Breast epithelium (tissue), 4 donors: ENCODE results near the gene FMN1. TPM values are rescaled to one million over a fixed set of nuclear protein-coding genes. Genes with fewer than 3 reads are reported as not detected.

ENCODE experiments used
- DNase-seq, 2 donors: peaks; one replicate each; pipeline ENCODE4 v3.0.0-alpha.2; 2019; ENCODE audit warnings: low spot score in 2 of 2
- H3K27ac ChIP-seq, 2 donors: fragments of 200-600 bp; sonication (generic) in 1 of 2; one replicate each; pipeline ENCODE4 v1.5.1; 2016 to 2019; ENCODE audit warnings: mild to moderate bottlenecking in 1 of 2
- H3K27me3 ChIP-seq, 2 donors: fragments of 200-600 bp; sonication (generic) in 1 of 2; one replicate each; pipeline versions ENCODE4 v1.5.1 to v1.6.0; 2017 to 2019; ENCODE audit warnings: control low read depth in 1 of 2, mild to moderate bottlenecking in 1 of 2
- H3K36me3 ChIP-seq: fragments of 200-600 bp; one replicate; pipeline ENCODE4 v1.5.1; 2019
- H3K4me1 ChIP-seq, 2 donors: fragments of 200-600 bp; sonication (generic); one replicate each; pipeline ENCODE4 v1.5.1; 2016 to 2019; ENCODE audit warnings: control low read depth in 1 of 2
- H3K4me3 ChIP-seq, 3 donors: fragments of 200-600 bp; sonication (generic); 1 replicate in 2 of 3; 2 replicates in 1 of 3; pipeline ENCODE4 v1.5.1; 2016 to 2019; ENCODE audit warnings: mild to moderate bottlenecking in 3 of 3, moderate library complexity in 2 of 3
- H3K9me3 ChIP-seq, 2 donors: fragments of 200-600 bp; sonication (generic) in 1 of 2; one replicate each; pipeline ENCODE4 v1.5.1; 2016 to 2019; ENCODE audit warnings: control low read depth in 1 of 2
- CTCF ChIP-seq, 3 donors: fragments of 450-650 bp; IDR thresholded peaks; one replicate each; pipeline ENCODE4 v1.5.1; 2016 to 2017; ENCODE audit warnings: antibody characterized with exemption in 3 of 3, mild to moderate bottlenecking in 3 of 3, moderate library complexity in 3 of 3
- POLR2A ChIP-seq: fragments of 450-650 bp; IDR thresholded peaks from one replicate; pipeline ENCODE4 v1.6.1; 2016; ENCODE audit warnings: antibody characterized with exemption, mild to moderate bottlenecking, moderate library complexity
- POLR2AphosphoS5 ChIP-seq, 3 donors: sonication (generic); formaldehyde crosslinking; IDR thresholded peaks; one replicate each; pipeline ENCODE4 v1.6.1; 2017; ENCODE audit warnings: antibody characterized with exemption in 3 of 3
- intact Hi-C: fragments of 100-400 bp; cut with DNase I; formaldehyde crosslinking; loops from one replicate; pipeline ENCODE4 v1.15.1; 2023; ENCODE audit warnings: low total_unique reads
- total RNA-seq, 3 donors: library from RNA; depleted of rRNA; stranded (reverse); fragments of >200 nt; gene quantifications; one replicate each; pipeline ENCODE4 v1.1.0, GENCODE V29; 2016

FMN1 gene
- total RNA-seq, 3 donors from 2014 or later, result 33.1 to 56.8 (median 50.7) TPM

- H3K27ac ChIP-seq, result no peak overlapping the region
- no peak overlapping the region for H3K4me3 ChIP-seq
- H3K4me1 ChIP-seq, result no peaks in the 10 kb centered on the region
- H3K27me3 ChIP-seq, result no peaks in the 10 kb centered on the region
- DNase-seq, result no peak
- no peaks in the 10 kb centered on the region for H3K36me3 ChIP-seq
- intact Hi-C loops, result no loop called here
- H3K9me3 ChIP-seq, result no peaks in the 10 kb centered on the region
- TF ChIP-seq POLR2A, result no peak
- TF ChIP-seq CTCF (IDR thresholded peaks at IDR 0.05), result no peak
- no peak for TF ChIP-seq POLR2AphosphoS5 (IDR thresholded peaks at IDR 0.05)
Observed at GRCh38 chr15:33107950-33108349, 86.6 kb downstream of the FMN1 start.

GRCh38 chr15:33104212-33104611, 90.3 kb downstream of the FMN1 start:
- H3K4me1 ChIP-seq, result no peaks in the 10 kb centered on the region

DNA sequence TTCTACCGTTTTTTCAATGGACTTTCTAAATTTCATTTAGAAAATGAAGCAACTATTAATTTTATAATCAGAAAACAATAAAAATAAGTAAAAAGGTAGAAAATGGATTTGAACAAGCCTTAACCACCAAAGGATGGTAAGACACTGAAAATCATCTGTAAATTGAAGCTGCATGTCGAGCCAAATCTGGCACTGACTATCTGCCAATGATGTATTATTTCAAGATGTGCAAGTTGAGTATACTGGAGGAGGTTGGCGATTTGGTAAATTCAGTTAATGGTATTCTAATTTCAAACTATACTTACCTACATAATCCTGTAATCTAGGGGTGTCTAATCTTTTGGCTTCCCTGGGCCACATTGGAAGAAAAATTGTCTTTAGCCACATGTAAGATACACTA, 93.5 kb downstream of the FMN1 start:
- TF ChIP-seq CTCF (IDR thresholded peaks at IDR 0.05) (no peak), POLR2A (no peak), POLR2AphosphoS5 (IDR thresholded peaks at IDR 0.05) (no peak)
- no peaks in the 10 kb centered on the region for H3K36me3 ChIP-seq
- intact Hi-C loops, result loop anchor here (2.0 kb wide), 1 partner anchor 26 kb away; no protein-coding TSS in a partner anchor
- H3K4me3 ChIP-seq, result no peak overlapping the region
- no peaks in the 10 kb centered on the region for H3K27me3 ChIP-seq
- H3K4me1 ChIP-seq, result no peaks in the 10 kb centered on the region
- no peak for DNase-seq
- H3K9me3 ChIP-seq, result no peaks in the 10 kb centered on the region
- H3K27ac ChIP-seq, result no peak overlapping the region

More at GRCh38 chr15:33104212-33104611, 90.3 kb downstream of the FMN1 start:
- Histone ChIP-seq H3K4me3 (no peak overlapping the region), H3K27ac (no peak overlapping the region), H3K36me3 (no peaks in the 10 kb centered on the region), H3K9me3 (no peaks in the 10 kb centered on the region), H3K27me3 (no peaks in the 10 kb centered on the region)
- no peak for DNase-seq
- intact Hi-C loops, result no loop called here
- TF ChIP-seq POLR2AphosphoS5 (IDR thresholded peaks at IDR 0.05), result no peak

DNA sequence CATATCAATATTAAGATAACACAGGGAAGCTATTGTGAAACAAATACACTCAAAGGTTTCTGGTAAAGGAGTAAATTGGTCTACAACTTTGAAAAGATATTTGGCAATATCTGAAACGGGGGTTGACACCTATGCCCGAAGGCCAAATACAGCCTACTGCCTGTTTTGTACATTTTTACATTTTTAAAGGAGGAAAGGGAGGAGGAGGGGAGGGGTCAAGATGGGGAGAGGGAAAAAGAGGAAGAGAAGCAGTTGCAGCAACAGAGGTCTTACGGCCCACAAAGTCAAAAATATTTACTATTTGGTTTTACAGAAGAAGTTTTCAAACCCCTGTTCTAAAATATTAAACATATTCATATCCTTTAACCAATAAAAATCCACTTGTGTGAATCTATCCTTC, 94.2 kb downstream of the FMN1 start:
- H3K4me1 ChIP-seq, result no peaks in the 10 kb centered on the region
- no peak overlapping the region for H3K4me3 ChIP-seq
- no peaks in the 10 kb centered on the region for H3K27me3 ChIP-seq
- intact Hi-C loops, result loop anchor here (2.0 kb wide), 1 partner anchor 26 kb away; no protein-coding TSS in a partner anchor
- DNase-seq, result no peak
- no peak for TF ChIP-seq POLR2AphosphoS5 (IDR thresholded peaks at IDR 0.05)
- TF ChIP-seq POLR2A, result no peak
- no peak for TF ChIP-seq CTCF (IDR thresholded peaks at IDR 0.05)
- no peaks in the 10 kb centered on the region for H3K36me3 ChIP-seq
- no peaks in the 10 kb centered on the region for H3K9me3 ChIP-seq
- no peak overlapping the region for H3K27ac ChIP-seq

GRCh38 chr15:33099739-33100138, 94.8 kb downstream of the FMN1 start:
- no peaks in the 10 kb centered on the region for H3K9me3 ChIP-seq
- H3K4me1 ChIP-seq, result no peaks in the 10 kb centered on the region
- no peaks in the 10 kb centered on the region for H3K27me3 ChIP-seq
- no peak for DNase-seq
- H3K27ac ChIP-seq, result no peak overlapping the region
- H3K4me3 ChIP-seq, result no peak overlapping the region
- TF ChIP-seq POLR2AphosphoS5 (IDR thresholded peaks at IDR 0.05), result no peak
- no peak for TF ChIP-seq CTCF (IDR thresholded peaks at IDR 0.05)
- TF ChIP-seq POLR2A, result no peak
- no peaks in the 10 kb centered on the region for H3K36me3 ChIP-seq
- intact Hi-C loops, result loop anchor here (2.0 kb wide), 1 partner anchor 25 kb away; no protein-coding TSS in a partner anchor

- Histone ChIP-seq H3K27me3 (no peaks in the 10 kb centered on the region), H3K4me3 (no peak overlapping the region), H3K36me3 (no peaks in the 10 kb centered on the region), H3K27ac (no peak overlapping the region), H3K4me1 (no peaks in the 10 kb centered on the region), H3K9me3 (no peaks in the 10 kb centered on the region)
- no peak for DNase-seq
- intact Hi-C loops, result no loop called here
- TF ChIP-seq POLR2AphosphoS5 (IDR thresholded peaks at IDR 0.05), result no peak
- no peak for TF ChIP-seq POLR2A
- no peak for TF ChIP-seq CTCF (IDR thresholded peaks at IDR 0.05)
Observed at GRCh38 chr15:33099213-33099612, 95.3 kb downstream of the FMN1 start.
